HepG2 (cell line): ENCODE results near the gene KCNH6. TPM values are rescaled to one million over a fixed set of nuclear protein-coding genes. Genes with fewer than 3 reads are reported as not detected.

Experiments
- ATAC-seq: fragments of 200-7000 bp; cut with Tn5 transposase; 3 replicates; pipeline ENCODE4 v1.9.1; 2020; ENCODE audit warnings: mild to moderate bottlenecking, moderate library complexity
- BruUV-seq: library from RNA; stranded (reverse); fragments of 400-500 nt; replicated peaks from 2 replicates; lab custom pipeline; 2021; lab: Mats Ljungman, UMichigan
- CTCF ChIA-PET: fragments of 300-600 bp; formaldehyde crosslinking; extraction: SDS; loops from one replicate; lab custom pipeline; 2021; ENCODE audit warnings: low total read pairs, inconsistent platforms, low intra/inter-chr PET ratio; lab: Yijun Ruan, JAX
- POLR2A ChIA-PET: fragments of 350-600 bp; sonication (Branson Sonifier 250); formaldehyde crosslinking; loops from one replicate; lab custom pipeline; 2020; ENCODE audit warnings: antibody characterized with exemption, inconsistent platforms; lab: Yijun Ruan, JAX
- DNase-seq: peaks from one replicate; pipeline ENCODE4 v3.0.0-alpha.2; 2015; ENCODE audit warnings: low spot score
- FAIRE-seq: peaks from 3 replicates; lab custom pipeline; 2011; peaks lifted over from hg19 to GRCh38; lab: Jason Lieb, UNC
- H2AFZ ChIP-seq: one replicate; pipeline ENCODE4 v1.6.1; 2011; ENCODE audit warnings: low read length, inconsistent platforms
- H3K27ac ChIP-seq: fragments of 300-600 bp; 3 replicates; pipeline ENCODE4 v1.8.0; 2011; ENCODE audit warnings: mixed run types, mild to moderate bottlenecking, mixed read lengths, low read length, inconsistent platforms; ENCODE audit not compliant: insufficient read depth; ENCODE audit errors: extremely low read length
- H3K27me3 ChIP-seq, 2 experiments: fragments of 200-600 bp in 1 of 2; 2 replicates in 1 of 2; 3 replicates in 1 of 2; pipeline versions ENCODE4 v1.6.0 to v1.8.0; 2011; ENCODE audit warnings: low read length in 2 of 2, mild to moderate bottlenecking in 2 of 2, moderate library complexity in 2 of 2, inconsistent platforms in 1 of 2; ENCODE audit not compliant: insufficient read depth in 2 of 2, control insufficient read depth in 1 of 2
- H3K36me3 ChIP-seq, 2 experiments: fragments of 200-600 bp in 1 of 2; replicated peaks in 1 of 2; 2 replicates in 1 of 2; 3 replicates in 1 of 2; pipeline versions ENCODE4 v1.5.1 to v1.8.0; 2011; ENCODE audit warnings: low read length in 2 of 2, inconsistent platforms in 1 of 2; ENCODE audit not compliant: insufficient read depth in 2 of 2, control insufficient read depth in 1 of 2
- H3K4me1 ChIP-seq: 2 replicates; pipeline ENCODE4 v1.5.1; 2012; ENCODE audit warnings: low read length, inconsistent platforms; ENCODE audit not compliant: insufficient read depth
- H3K4me2 ChIP-seq: 2 replicates; pipeline ENCODE4 v1.6.0; 2011; ENCODE audit warnings: low read depth, low read length, inconsistent platforms
- H3K4me3 ChIP-seq, 3 experiments: fragments of 200-600 bp in 1 of 3; sonication (generic), shearing (Covaris generic) in 1 of 3; replicated peaks in 1 of 3; 2 replicates each; pipeline ENCODE4 v1.5.1; 2011 to 2016; ENCODE audit warnings: low read length in 3 of 3, inconsistent platforms in 2 of 3, low read depth in 2 of 3, mild to moderate bottlenecking in 2 of 3, control low read depth in 1 of 3, mixed read lengths in 1 of 3; ENCODE audit not compliant: insufficient read depth in 1 of 3
- H3K79me2 ChIP-seq: one replicate; pipeline ENCODE4 v1.6.1; 2011; ENCODE audit warnings: low read length, inconsistent platforms; ENCODE audit not compliant: insufficient read depth
- H3K9ac ChIP-seq: 2 replicates; pipeline ENCODE4 v1.6.0; 2011; ENCODE audit warnings: mild to moderate bottlenecking, low read depth, low read length, inconsistent platforms; ENCODE audit not compliant: insufficient read depth
- H3K9me3 ChIP-seq: 2 replicates; pipeline ENCODE4 v1.5.1; 2012; ENCODE audit warnings: mild to moderate bottlenecking, low read length
- H4K20me1 ChIP-seq: 2 replicates; pipeline ENCODE4 v1.6.0; 2011; ENCODE audit warnings: inconsistent platforms, mild to moderate bottlenecking, low read length, moderate library complexity; ENCODE audit not compliant: insufficient read depth
- CREBL2 ChIP-seq: sonication (generic); formaldehyde crosslinking; IDR thresholded peaks from 2 replicates; pipeline ENCODE4 v1.8.1; 2023; ENCODE audit warnings: missing genetic modification reagents, mild to moderate bottlenecking, borderline replicate concordance
- CREM ChIP-seq, 2 experiments: sonication (generic) in 1 of 2; formaldehyde crosslinking in 1 of 2; IDR thresholded peaks; 2 replicates each; pipeline versions ENCODE4 v1.4.0 to v1.6.1; 2016 to 2020; ENCODE audit warnings: antibody characterized with exemption in 1 of 2, mild to moderate bottlenecking in 1 of 2, missing genetic modification reagents in 1 of 2
- GZF1 ChIP-seq: sonication (generic); formaldehyde crosslinking; IDR thresholded peaks from 2 replicates; pipeline ENCODE4 v1.5.1; 2020; ENCODE audit warnings: mild to moderate bottlenecking, missing genetic modification reagents
- HMGXB4 ChIP-seq, 2 experiments: sonication (generic) in 1 of 2; formaldehyde crosslinking in 1 of 2; IDR thresholded peaks; 2 replicates each; pipeline versions ENCODE4 v1.4.0 to v1.6.1; 2018 to 2020; ENCODE audit warnings: missing genetic modification reagents in 2 of 2, borderline replicate concordance in 1 of 2, low read depth in 1 of 2, mild to moderate bottlenecking in 1 of 2, missing biosample characterization in 1 of 2
- HOXA5 ChIP-seq: sonication (generic); formaldehyde crosslinking; IDR thresholded peaks from 2 replicates; pipeline ENCODE4 v1.4.0; 2020; ENCODE audit warnings: missing genetic modification reagents
- MEIS2 ChIP-seq: sonication (generic); formaldehyde crosslinking; IDR thresholded peaks from 2 replicates; pipeline ENCODE4 v1.9.0; 2021; ENCODE audit warnings: mild to moderate bottlenecking, missing genetic modification reagents
- SP4 ChIP-seq: sonication (generic); formaldehyde crosslinking; IDR thresholded peaks from 2 replicates; pipeline ENCODE4 v1.8.1; 2023; ENCODE audit warnings: mild to moderate bottlenecking, missing genetic modification reagents
- ZNF180 ChIP-seq: sonication (generic); formaldehyde crosslinking; IDR thresholded peaks from 2 replicates; pipeline ENCODE4 v1.4.0; 2020; ENCODE audit warnings: low read depth, missing genetic modification reagents, borderline replicate concordance
- ZNF652 ChIP-seq: IDR thresholded peaks from 2 replicates; pipeline ENCODE4 v1.6.1; 2016; ENCODE audit warnings: low read depth, borderline replicate concordance
- ZNF687 ChIP-seq: sonication (generic); formaldehyde crosslinking; IDR thresholded peaks from 2 replicates; pipeline ENCODE4 v1.5.1; 2020; ENCODE audit warnings: mild to moderate bottlenecking, missing genetic modification reagents, moderate library complexity
- ZNF770 ChIP-seq: sonication (generic); formaldehyde crosslinking; IDR thresholded peaks from 2 replicates; pipeline ENCODE4 v1.5.0; 2020; ENCODE audit warnings: mild to moderate bottlenecking, missing genetic modification reagents
- ZSCAN25 ChIP-seq: sonication (generic); formaldehyde crosslinking; IDR thresholded peaks from 2 replicates; pipeline ENCODE4 v1.8.0; 2022; ENCODE audit warnings: mild to moderate bottlenecking, missing genetic modification reagents
- WGBS: methylation state at CpG from one replicate; pipeline ENCODE4 v1.1.6; 2017; ENCODE audit warnings: low lambda C conversion rate; 5-methylcytosine and 5-hydroxymethylcytosine counted together
- in situ Hi-C: cut with HindIII; loops from 2 replicates; pipeline ENCODE4 v1.10.0; 2017; ENCODE audit warnings: low pct_unique_long_range_greater_than_20kb; ENCODE audit not compliant: extremely low pct_ligation_motif_present
- intact Hi-C: fragments of 100-400 bp; cut with micrococcal nuclease; formaldehyde crosslinking; loops from one replicate; pipeline ENCODE4 v1.10.0; 2022; ENCODE audit not compliant: unreplicated experiment
- polyA plus RNA-seq, 8 experiments: library from polyadenylated mRNA; depleted of rRNA in 3 of 8; stranded (reverse) in 7 of 8; unstranded in 1 of 8; fragments of >200 nt; fragmentation: Illumina TruSeq in 4 of 8; extraction: Trizol in 4 of 8; gene quantifications; 2 replicates each; pipeline versions ENCODE4 v1.2.1 to v1.2.3, GENCODE V29; 2011 to 2016; ENCODE audit warnings: low read depth in 4 of 8, missing spikeins in 1 of 8, mixed read lengths in 1 of 8; ENCODE audit not compliant: insufficient read depth in 1 of 8
- total RNA-seq, 5 experiments: library from RNA; depleted of rRNA; stranded (reverse); fragments of >200 nt; fragmentation: Illumina TruSeq; extraction: Trizol; gene quantifications; 2 replicates each; pipeline ENCODE4 v1.2.3, GENCODE V29; 2016; ENCODE audit warnings: low read depth in 1 of 5

The KCNH6 gene
- total and polyA plus RNA-seq, 2 of the 13 experiments (the other 11 are each of a cell fraction or from before 2014, with no cell fraction given): 0.05 to 0.18 TPM

- TF ChIP-seq ZNF687 (CRISPR knock-in tag): peak; percentile 3
- TF ChIP-seq, all 625 proteins: peak for 8
Measured at GRCh38 chr17:63476459-63476853, 46.7 kb upstream of the KCNH6 start (continued).

GRCh38 chr17:63476854-63477479 is 46.2 kb upstream of the KCNH6 start, which contains the start of gene ACE:
TSS of gene ACE (plus strand) at chr17:63477061. CDS start at chr17:63477095, 34 bp downstream.
- Histone ChIP-seq H3K9me3 (no peaks in the 10 kb centered on the region), H4K20me1 (peaks cover 3% of the 10 kb centered on the region; the same call in 1 of the 2 replicates), H3K27ac (no peak within 1 kb of the TSS), H3K36me3 (no peaks in the 10 kb centered on the region), H2AFZ (no peak within 1 kb of the TSS), H3K4me1 (peaks cover 28% of the 10 kb centered on the region), H3K9ac (no peak within 1 kb of the TSS), H3K4me3 (peak within 1 kb of the TSS; percentile 53 to 68 (median 55)), H3K27me3 (peaks cover 27 to 78% of the 10 kb centered on the region in 2 experiments), H3K4me2 (peak within 1 kb of the TSS; percentile 86), H3K79me2 (no peaks in the 10 kb centered on the region)
- intact Hi-C loops (no loop called here), in situ Hi-C loops (loop anchor here (5.0 kb wide), 1 partner anchor 55 kb away; no protein-coding TSS in a partner anchor)
- 0% methylated on average over 3 of the region's 78 CpGs for WGBS
- DNase-seq (no peak), ATAC-seq (peak; percentile 32), FAIRE-seq (no peak)
- POLR2A ChIA-PET: no interaction called here
- no TSS peak for BruUV-seq
- CTCF ChIA-PET: interaction anchor here (0.9 to 5.3 kb wide), 2 partner anchors 52 to 135 kb away, joined by 3 to 53 read pairs; no protein-coding TSS in a partner anchor
- no peak for TF ChIP-seq CREBL2
- no peak for TF ChIP-seq HOXA5 (CRISPR knock-in tag)
- TF ChIP-seq SP4 (CRISPR knock-in tag): 0 out of 2 replicates have a peak, but pooled peaks have one; percentile 9
- TF ChIP-seq ZNF770: 0 out of 2 replicates have a peak, but pooled peaks have one; percentile 4
- no peak for TF ChIP-seq ZSCAN25 (CRISPR knock-in tag)
- TF ChIP-seq MEIS2 (CRISPR knock-in tag): peak; percentile 10; the same call in 1 of the 2 replicates
- no peak for TF ChIP-seq ZNF180 (CRISPR knock-in tag)
- no peak for TF ChIP-seq ZNF652
- no peak for TF ChIP-seq HMGXB4 (CRISPR knock-in tag; IDR thresholded peaks at IDR 0.05; ENCODE audit: borderline replicate concordance in 1 of 2, low read depth in 1 of 2)
- TF ChIP-seq GZF1 (CRISPR knock-in tag): no peak
- TF ChIP-seq CREM (IDR thresholded peaks at IDR 0.05): no peak
- no peak for TF ChIP-seq CREM (CRISPR knock-in tag; IDR thresholded peaks at IDR 0.05)
